KMS-11 (cell line): ENCODE results near the gene MGMT.

Experiments
- H2AFZ ChIP-seq: fragments of 200-600 bp; sonication (generic); 2 replicates; pipeline ENCODE4 v1.6.1; 2016; ENCODE audit warnings: antibody characterized with exemption, mixed run types, low read depth
- H3K27ac ChIP-seq: fragments of 200-600 bp; sonication (generic); 2 replicates; pipeline ENCODE4 v1.6.1; 2016; ENCODE audit warnings: mild to moderate bottlenecking, mixed run types
- H3K27me3 ChIP-seq: fragments of 200-600 bp; sonication (generic); 2 replicates; pipeline ENCODE4 v1.6.1; 2017; ENCODE audit warnings: mild to moderate bottlenecking, low read depth, mixed run types, moderate library complexity; ENCODE audit not compliant: insufficient read depth
- H3K36me3 ChIP-seq: fragments of 200-600 bp; sonication (generic); 2 replicates; pipeline ENCODE4 v1.6.1; 2017; ENCODE audit warnings: mild to moderate bottlenecking, mixed run types; ENCODE audit not compliant: insufficient read depth
- H3K4me1 ChIP-seq: fragments of 200-600 bp; sonication (generic); 2 replicates; pipeline ENCODE4 v1.6.1; 2016; ENCODE audit warnings: mild to moderate bottlenecking, low read depth, mixed run types; ENCODE audit not compliant: poor library complexity, severe bottlenecking
- H3K4me2 ChIP-seq: fragments of 200-600 bp; sonication (generic); 2 replicates; pipeline ENCODE4 v1.7.0; 2016; ENCODE audit warnings: mild to moderate bottlenecking, mixed run types
- H3K4me3 ChIP-seq: fragments of 200-600 bp; sonication (generic); IDR thresholded peaks from 2 replicates; pipeline ENCODE4 v1.6.1; 2017; ENCODE audit warnings: low read depth, low read length, mixed read lengths; ENCODE audit not compliant: insufficient read depth
- H3K79me2 ChIP-seq: fragments of 200-600 bp; sonication (generic); 2 replicates; pipeline ENCODE4 v1.6.1; 2016; ENCODE audit warnings: low read depth, mixed run types; ENCODE audit not compliant: insufficient read depth
- H3K9ac ChIP-seq: fragments of 200-600 bp; sonication (generic); 2 replicates; pipeline ENCODE4 v1.6.1; 2016; ENCODE audit warnings: mild to moderate bottlenecking, mixed run types
- H4K20me1 ChIP-seq: fragments of 200-600 bp; sonication (generic); 2 replicates; pipeline ENCODE4 v1.6.1; 2016; ENCODE audit warnings: mild to moderate bottlenecking, mixed run types; ENCODE audit not compliant: insufficient read depth
- TF ChIP-seq, protein P1 (sequence below): fragments of 200-600 bp; sonication (generic); conservative IDR thresholded peaks from 2 replicates; pipeline ENCODE4 v1.6.1; 2017; ENCODE audit warnings: low read depth, mild to moderate bottlenecking, antibody characterized with exemption, low read length, moderate library complexity, mixed read lengths

Gene MGMT

DNA sequence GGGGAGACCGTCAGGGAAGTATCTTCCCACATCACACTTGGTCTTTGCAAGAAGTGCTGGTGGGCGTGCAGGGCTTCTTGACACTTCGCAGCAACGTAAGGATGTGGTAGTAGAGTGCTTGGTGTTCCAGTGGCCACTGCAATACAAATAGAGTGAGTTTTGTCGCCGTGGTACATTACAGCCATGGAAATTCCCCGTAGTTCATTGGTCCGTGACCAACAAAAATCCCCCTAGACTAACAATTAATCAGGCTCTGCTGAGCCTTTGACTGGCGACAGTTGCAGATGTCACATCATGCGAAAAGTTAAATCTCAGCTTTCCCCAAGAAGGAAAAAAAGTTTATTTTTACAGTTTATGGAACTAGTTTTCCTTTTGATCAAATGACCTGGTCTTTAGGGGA, 134.7 kb downstream of the MGMT start:
- Histone ChIP-seq H3K4me2 (no peak overlapping the region), H3K4me3 (no peak overlapping the region), H3K4me1 (no peaks in the 10 kb centered on the region), H3K9ac (no peak overlapping the region), H3K27me3 (no peaks in the 10 kb centered on the region), H3K27ac (no peak overlapping the region), H2AFZ (no peak overlapping the region), H3K36me3 (no peaks in the 10 kb centered on the region), H4K20me1 (no peaks in the 10 kb centered on the region), H3K79me2 (no peaks in the 10 kb centered on the region)
- TF ChIP-seq, protein P1, sequence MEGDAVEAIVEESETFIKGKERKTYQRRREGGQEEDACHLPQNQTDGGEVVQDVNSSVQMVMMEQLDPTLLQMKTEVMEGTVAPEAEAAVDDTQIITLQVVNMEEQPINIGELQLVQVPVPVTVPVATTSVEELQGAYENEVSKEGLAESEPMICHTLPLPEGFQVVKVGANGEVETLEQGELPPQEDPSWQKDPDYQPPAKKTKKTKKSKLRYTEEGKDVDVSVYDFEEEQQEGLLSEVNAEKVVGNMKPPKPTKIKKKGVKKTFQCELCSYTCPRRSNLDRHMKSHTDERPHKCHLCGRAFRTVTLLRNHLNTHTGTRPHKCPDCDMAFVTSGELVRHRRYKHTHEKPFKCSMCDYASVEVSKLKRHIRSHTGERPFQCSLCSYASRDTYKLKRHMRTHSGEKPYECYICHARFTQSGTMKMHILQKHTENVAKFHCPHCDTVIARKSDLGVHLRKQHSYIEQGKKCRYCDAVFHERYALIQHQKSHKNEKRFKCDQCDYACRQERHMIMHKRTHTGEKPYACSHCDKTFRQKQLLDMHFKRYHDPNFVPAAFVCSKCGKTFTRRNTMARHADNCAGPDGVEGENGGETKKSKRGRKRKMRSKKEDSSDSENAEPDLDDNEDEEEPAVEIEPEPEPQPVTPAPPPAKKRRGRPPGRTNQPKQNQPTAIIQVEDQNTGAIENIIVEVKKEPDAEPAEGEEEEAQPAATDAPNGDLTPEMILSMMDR = no peak

DNA sequence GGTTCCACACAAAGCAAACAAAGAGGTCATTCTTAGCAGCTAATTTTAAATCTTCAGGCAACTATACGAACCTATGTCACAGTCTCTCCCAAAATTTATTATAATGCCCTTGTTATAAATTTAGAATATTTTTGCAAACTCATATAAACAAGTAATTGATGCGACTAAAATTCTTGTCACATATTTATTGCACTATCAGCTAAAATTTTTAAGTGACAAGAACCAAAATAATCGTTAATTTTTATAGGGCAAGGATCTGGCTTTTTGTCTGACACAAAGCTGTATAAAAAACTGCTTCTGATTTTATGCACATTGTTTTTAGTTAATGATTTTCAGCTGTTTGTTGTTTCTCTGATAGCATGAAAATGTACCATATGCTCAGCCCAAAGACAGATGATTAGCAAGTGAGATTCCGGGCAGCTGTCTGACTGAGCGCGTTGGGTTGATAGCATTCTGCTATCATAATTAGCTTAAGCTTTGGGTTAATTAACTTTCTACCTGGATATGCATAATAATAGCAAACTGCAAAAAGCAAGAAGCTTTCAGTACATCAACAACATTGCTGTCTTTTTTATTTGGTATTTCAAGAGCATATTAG, 136.0 kb downstream of the MGMT start:
- Histone ChIP-seq H3K79me2 (no peaks in the 10 kb centered on the region), H3K9ac (no peak overlapping the region), H3K27me3 (no peaks in the 10 kb centered on the region), H3K4me3 (no peak overlapping the region), H3K36me3 (no peaks in the 10 kb centered on the region), H4K20me1 (no peaks in the 10 kb centered on the region), H3K4me2 (no peak overlapping the region), H2AFZ (no peak overlapping the region), H3K4me1 (no peaks in the 10 kb centered on the region), H3K27ac (no peak overlapping the region)
- TF ChIP-seq, protein P1 = no peak

DNA sequence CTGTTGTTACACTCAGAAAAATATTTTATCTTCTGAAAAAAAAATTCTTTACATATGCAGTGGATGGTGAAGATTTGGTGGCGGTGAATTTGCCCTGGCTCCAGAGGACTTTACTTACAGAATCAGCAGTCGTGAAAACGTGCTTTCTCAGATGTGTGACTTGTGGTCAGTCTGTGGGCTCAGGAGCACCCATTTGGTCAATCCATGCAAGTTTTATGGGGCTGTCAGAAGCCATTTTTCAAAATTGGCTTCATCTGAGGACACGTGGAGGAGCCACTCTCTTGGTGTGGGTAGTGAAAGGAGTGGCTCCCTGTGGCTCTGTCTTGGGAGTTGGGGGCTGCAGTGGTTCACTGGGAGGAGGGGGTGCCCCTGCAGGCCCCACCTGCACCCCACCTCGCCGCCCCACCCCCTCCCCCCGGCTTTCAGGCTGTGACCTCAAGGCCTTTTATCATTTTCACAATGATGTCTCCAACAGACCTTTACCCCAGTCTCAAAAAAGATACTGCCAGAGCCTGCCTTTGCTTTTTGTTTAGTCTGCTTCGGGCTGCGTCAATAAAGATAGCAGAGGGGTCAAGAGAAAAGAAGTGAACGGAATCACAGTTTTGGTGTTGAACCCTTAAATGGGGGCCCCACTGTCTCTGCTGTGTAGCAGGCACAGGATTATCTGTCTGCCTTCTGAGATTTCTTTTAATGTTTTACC, 137.4 kb downstream of the MGMT start:
- H3K9ac ChIP-seq = no peak overlapping the region
- no peaks in the 10 kb centered on the region for H3K36me3 ChIP-seq
- no peak overlapping the region for H3K4me2 ChIP-seq
- H4K20me1 ChIP-seq = no peaks in the 10 kb centered on the region
- H3K4me1 ChIP-seq = no peaks in the 10 kb centered on the region
- no peaks in the 10 kb centered on the region for H3K79me2 ChIP-seq
- TF ChIP-seq, protein P1 = no peak
- no peak overlapping the region for H3K27ac ChIP-seq
- H3K4me3 ChIP-seq = no peak overlapping the region
- no peaks in the 10 kb centered on the region for H3K27me3 ChIP-seq
- no peak overlapping the region for H2AFZ ChIP-seq

DNA sequence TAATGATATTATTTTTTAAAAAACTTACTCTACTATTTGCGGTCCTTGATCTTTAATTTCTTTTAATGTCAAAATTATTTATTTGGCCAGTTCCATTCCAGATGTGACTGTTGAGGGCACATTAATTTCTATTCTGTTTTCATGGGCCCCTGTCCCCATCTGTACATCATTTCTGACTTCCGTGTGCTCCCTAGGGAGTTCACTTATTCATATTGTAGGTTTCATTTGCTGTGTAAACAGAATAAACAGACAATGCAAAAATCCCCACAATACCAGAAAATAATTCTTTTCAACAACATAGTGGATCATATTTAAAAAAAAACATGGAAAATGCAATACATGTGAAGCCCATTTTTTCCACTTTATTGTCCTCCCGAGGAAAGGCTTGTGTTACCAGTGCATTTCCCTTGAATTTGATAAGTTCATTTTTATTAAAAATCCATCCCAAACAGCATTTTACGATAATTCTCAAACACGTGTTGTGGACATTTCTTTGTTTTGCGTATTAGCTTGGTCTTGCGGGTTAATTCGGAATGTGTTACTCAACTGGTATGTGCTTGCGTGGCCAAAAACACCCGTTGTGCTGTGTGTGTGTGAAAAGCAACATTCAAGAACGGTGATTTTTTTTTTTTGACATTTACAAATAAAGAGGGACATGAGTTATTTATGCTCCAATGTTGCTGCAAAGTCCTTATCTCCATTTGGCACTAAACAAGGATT, 138.4 kb downstream of the MGMT start:
- H3K4me2 ChIP-seq = no peak overlapping the region
- H3K27me3 ChIP-seq = no peaks in the 10 kb centered on the region
- H2AFZ ChIP-seq = no peak overlapping the region
- no peak overlapping the region for H3K4me3 ChIP-seq
- H3K9ac ChIP-seq = no peak overlapping the region
- TF ChIP-seq, protein P1 = no peak
- H4K20me1 ChIP-seq = no peaks in the 10 kb centered on the region
- no peaks in the 10 kb centered on the region for H3K4me1 ChIP-seq
- no peaks in the 10 kb centered on the region for H3K36me3 ChIP-seq
- no peak overlapping the region for H3K27ac ChIP-seq
- H3K79me2 ChIP-seq = no peaks in the 10 kb centered on the region
